Trophoblast cell (in vitro differentiated cells and primary cell): ENCODE data around the gene EPHB1.

ENCODE experiments used
- DNase-seq, 2 donors: peaks; one replicate each; pipeline ENCODE4 v3.0.0-alpha.2; 2016
- H2AFZ ChIP-seq: 2 replicates; pipeline ENCODE4 v1.6.1; 2013; ENCODE audit warnings: low read length, moderate library complexity, mild to moderate bottlenecking; ENCODE audit not compliant: insufficient read depth, poor library complexity
- H2AK5ac ChIP-seq: 2 replicates; pipeline ENCODE4 v1.6.1; 2013; ENCODE audit warnings: mild to moderate bottlenecking, low read length
- H2BK120ac ChIP-seq: 2 replicates; pipeline ENCODE4 v1.6.1; 2013; ENCODE audit warnings: low read length, mild to moderate bottlenecking, moderate library complexity; ENCODE audit not compliant: insufficient read depth, poor library complexity
- H2BK12ac ChIP-seq: 2 replicates; pipeline ENCODE4 v1.6.1; 2013; ENCODE audit warnings: mild to moderate bottlenecking, low read length, moderate library complexity
- H2BK5ac ChIP-seq: 2 replicates; pipeline ENCODE4 v1.6.1; 2013; ENCODE audit warnings: low read length, low read depth, moderate library complexity, mild to moderate bottlenecking; ENCODE audit not compliant: poor library complexity
- H3K14ac ChIP-seq: 2 replicates; pipeline ENCODE4 v1.6.1; 2013; ENCODE audit warnings: mild to moderate bottlenecking, low read length
- H3K18ac ChIP-seq: 2 replicates; pipeline ENCODE4 v1.6.1; 2013; ENCODE audit warnings: mild to moderate bottlenecking, low read length
- H3K23ac ChIP-seq: 2 replicates; pipeline ENCODE4 v1.6.1; 2013; ENCODE audit warnings: low read length
- H3K27ac ChIP-seq: 2 replicates; pipeline ENCODE4 v1.5.1; 2013; ENCODE audit warnings: low read depth, mild to moderate bottlenecking, inconsistent platforms, low read length, moderate library complexity
- H3K27me3 ChIP-seq: 2 replicates; pipeline ENCODE4 v1.6.1; 2013; ENCODE audit warnings: inconsistent platforms, mild to moderate bottlenecking, low read length, moderate library complexity; ENCODE audit not compliant: insufficient read depth
- H3K36me3 ChIP-seq, 2 experiments: 1 replicate in 1 of 2; 2 replicates in 1 of 2; pipeline ENCODE4 v1.6.1; 2013; ENCODE audit warnings: low read length in 2 of 2, mild to moderate bottlenecking in 2 of 2, moderate library complexity in 1 of 2; ENCODE audit not compliant: insufficient read depth in 2 of 2, control insufficient read depth in 1 of 2
- H3K4ac ChIP-seq: 2 replicates; pipeline ENCODE4 v1.6.1; 2013; ENCODE audit warnings: low read depth, mild to moderate bottlenecking, low read length, moderate library complexity
- H3K4me1 ChIP-seq, 2 experiments: 1 replicate in 1 of 2; 2 replicates in 1 of 2; pipeline ENCODE4 v1.6.1; 2013; ENCODE audit warnings: low read length in 2 of 2, mild to moderate bottlenecking in 2 of 2, moderate library complexity in 1 of 2; ENCODE audit not compliant: insufficient read depth in 2 of 2, control insufficient read depth in 1 of 2
- H3K4me2 ChIP-seq: 2 replicates; pipeline ENCODE4 v1.6.1; 2013; ENCODE audit warnings: inconsistent platforms, mild to moderate bottlenecking, low read length, moderate library complexity
- H3K4me3 ChIP-seq: 2 replicates; pipeline ENCODE4 v1.5.1; 2013; ENCODE audit warnings: mild to moderate bottlenecking, low read depth, low read length, inconsistent platforms
- H3K79me1 ChIP-seq: one replicate; pipeline ENCODE4 v1.6.1; 2013; ENCODE audit warnings: low read length
- H3K79me2 ChIP-seq: 2 replicates; pipeline ENCODE4 v1.6.1; 2013; ENCODE audit warnings: low read length, mild to moderate bottlenecking; ENCODE audit not compliant: control insufficient read depth, insufficient read depth, poor library complexity
- H3K9ac ChIP-seq: 2 replicates; pipeline ENCODE4 v1.6.1; 2013; ENCODE audit warnings: mild to moderate bottlenecking, low read length
- H3K9me3 ChIP-seq: 2 replicates; pipeline ENCODE4 v1.6.1; 2013; ENCODE audit warnings: low read depth, mild to moderate bottlenecking, control low read depth, inconsistent platforms, low read length; ENCODE audit not compliant: insufficient read depth
- H4K12ac ChIP-seq: 2 replicates; pipeline ENCODE4 v1.6.1; 2013; ENCODE audit warnings: low read depth, mild to moderate bottlenecking, low read length, moderate library complexity
- H4K8ac ChIP-seq: 2 replicates; pipeline ENCODE4 v1.6.1; 2013; ENCODE audit warnings: low read depth, mild to moderate bottlenecking, low read length, moderate library complexity
- H4K91ac ChIP-seq: one replicate; pipeline ENCODE4 v1.6.1; 2013; ENCODE audit warnings: low read depth, mild to moderate bottlenecking, low read length, moderate library complexity
- WGBS: extraction: QIAGEN DNeasy Blood & Tissue Kit; methylation state at CpG from one replicate; pipeline ENCODE4 v1.1.7; 2013; ENCODE audit warnings: missing lambda C conversion rate; ENCODE audit not compliant: insufficient read length, insufficient coverage; ENCODE audit errors: extremely low coverage; 5-methylcytosine and 5-hydroxymethylcytosine counted together

Gene EPHB1

GRCh38 chr3:134892761-134893160, 97.7 kb downstream of the EPHB1 start:
- H4K8ac ChIP-seq: no peak overlapping the region
- no peak overlapping the region for H3K4me3 ChIP-seq
- H3K27ac ChIP-seq: no peak overlapping the region
- H3K36me3 ChIP-seq: no peaks in the 10 kb centered on the region
- H3K23ac ChIP-seq: no peak overlapping the region
- H2BK5ac ChIP-seq: no peak overlapping the region
- no peaks in the 10 kb centered on the region for H3K79me1 ChIP-seq
- H3K9me3 ChIP-seq: peaks cover 2% of the 10 kb centered on the region
- H3K4ac ChIP-seq: no peak overlapping the region
- H2BK12ac ChIP-seq: no peak overlapping the region
- H3K14ac ChIP-seq: no peak overlapping the region
- H4K91ac ChIP-seq: no peak overlapping the region
- H2BK120ac ChIP-seq: no peak overlapping the region
- no peak overlapping the region for H2AFZ ChIP-seq
- no peak overlapping the region for H2AK5ac ChIP-seq
- H3K9ac ChIP-seq: no peak overlapping the region
- H3K27me3 ChIP-seq: no peaks in the 10 kb centered on the region
- no peak overlapping the region for H3K4me2 ChIP-seq
- H3K4me1 ChIP-seq: no peaks in the 10 kb centered on the region
- no peak for DNase-seq
- no CpG with 5 or more reads among the region's 5 CpGs for WGBS
- H3K79me2 ChIP-seq: no peaks in the 10 kb centered on the region
- H4K12ac ChIP-seq: no peak overlapping the region
- no peak overlapping the region for H3K18ac ChIP-seq

GRCh38 chr3:134894533-134894932, 99.5 kb downstream of the EPHB1 start:
- Histone ChIP-seq H3K18ac (no peak overlapping the region), H4K91ac (no peak overlapping the region), H2BK120ac (no peak overlapping the region), H4K12ac (no peak overlapping the region), H3K23ac (no peak overlapping the region), H2BK5ac (no peak overlapping the region), H3K4me3 (no peak overlapping the region), H3K9ac (no peak overlapping the region), H3K79me2 (no peaks in the 10 kb centered on the region), H2BK12ac (no peak overlapping the region), H4K8ac (no peak overlapping the region), H3K36me3 (no peaks in the 10 kb centered on the region), H3K79me1 (no peaks in the 10 kb centered on the region), H3K9me3 (peaks cover 2% of the 10 kb centered on the region), H3K27me3 (no peaks in the 10 kb centered on the region), H3K14ac (no peak overlapping the region), H3K27ac (no peak overlapping the region), H3K4ac (no peak overlapping the region), H2AFZ (no peak overlapping the region), H3K4me1 (no peaks in the 10 kb centered on the region), H2AK5ac (no peak overlapping the region), H3K4me2 (no peak overlapping the region)
- no peak for DNase-seq
- WGBS: no CpG with 5 or more reads among the region's 4 CpGs

GRCh38 chr3:134895181-134895580, 100.1 kb downstream of the EPHB1 start:
- no peak overlapping the region for H3K9ac ChIP-seq
- H3K23ac ChIP-seq: no peak overlapping the region
- no peak for DNase-seq
- no peak overlapping the region for H3K4me2 ChIP-seq
- no peaks in the 10 kb centered on the region for H3K36me3 ChIP-seq
- no peak overlapping the region for H4K91ac ChIP-seq
- no peaks in the 10 kb centered on the region for H3K79me2 ChIP-seq
- no peak overlapping the region for H3K14ac ChIP-seq
- no peak overlapping the region for H3K27ac ChIP-seq
- no peak overlapping the region for H3K4me3 ChIP-seq
- no peak overlapping the region for H2BK5ac ChIP-seq
- H2AFZ ChIP-seq: no peak overlapping the region
- no peak overlapping the region for H4K12ac ChIP-seq
- no peak overlapping the region for H2AK5ac ChIP-seq
- H3K9me3 ChIP-seq: peaks cover 2% of the 10 kb centered on the region
- H3K79me1 ChIP-seq: no peaks in the 10 kb centered on the region
- H4K8ac ChIP-seq: no peak overlapping the region
- H3K4me1 ChIP-seq: no peaks in the 10 kb centered on the region
- no peak overlapping the region for H2BK120ac ChIP-seq
- no peaks in the 10 kb centered on the region for H3K27me3 ChIP-seq
- no CpG with 5 or more reads among the region's 2 CpGs for WGBS
- H2BK12ac ChIP-seq: no peak overlapping the region
- no peak overlapping the region for H3K4ac ChIP-seq
- H3K18ac ChIP-seq: no peak overlapping the region

GRCh38 chr3:134896141-134896540, 101.1 kb downstream of the EPHB1 start:
- Histone ChIP-seq H3K79me2 (no peaks in the 10 kb centered on the region), H3K4me2 (no peak overlapping the region), H2AFZ (no peak overlapping the region), H3K36me3 (no peaks in the 10 kb centered on the region), H3K27me3 (no peaks in the 10 kb centered on the region), H4K12ac (no peak overlapping the region), H2AK5ac (no peak overlapping the region), H4K91ac (no peak overlapping the region), H3K9me3 (peaks cover 4% of the 10 kb centered on the region), H3K9ac (no peak overlapping the region), H3K23ac (no peak overlapping the region), H3K4me3 (no peak overlapping the region), H4K8ac (no peak overlapping the region), H3K4ac (no peak overlapping the region), H3K18ac (no peak overlapping the region), H2BK120ac (no peak overlapping the region), H3K27ac (no peak overlapping the region), H3K79me1 (no peaks in the 10 kb centered on the region), H2BK5ac (no peak overlapping the region), H3K4me1 (no peaks in the 10 kb centered on the region), H2BK12ac (no peak overlapping the region), H3K14ac (no peak overlapping the region)
- no peak for DNase-seq
- no CpG with 5 or more reads among the region's 5 CpGs for WGBS
